ENCODE results near the gene CHEK1.

GRCh38 chr11:125594958-125595357, 30.0 kb upstream of the CHEK1 start:
- TF ChIP-seq CTCF (IDR thresholded peaks at IDR 0.05; ENCODE audit: control extremely low read depth in 1 of 3, insufficient read depth in 1 of 3, low read depth in 1 of 3, low read length in 3 of 3) (no peak), KDM5A (IDR thresholded peaks at IDR 0.05; ENCODE audit: low read length) (no peak), POLR2A (IDR thresholded peaks at IDR 0.05; ENCODE audit: control extremely low read depth in 1 of 2, low read depth in 2 of 2, low read length in 2 of 2) (no peak), EZH2 (IDR thresholded peaks at IDR 0.05; ENCODE audit: low read depth, low read length, severe bottlenecking) (no peak), POLR2AphosphoS5 (IDR thresholded peaks at IDR 0.05; ENCODE audit: low read depth, low read length) (no peak), SP1 (IDR thresholded peaks at IDR 0.05; ENCODE audit: low read depth, low read length) (no peak), POU5F1 (IDR thresholded peaks at IDR 0.05; ENCODE audit: low read depth, low read length) (no peak), SP4 (IDR thresholded peaks at IDR 0.05; ENCODE audit: low read length) (no peak), RAD21 (IDR thresholded peaks at IDR 0.05 in 1 of 2, conservative IDR thresholded peaks at IDR 0.05 in 1 of 2; ENCODE audit: low read depth in 2 of 2, low read length in 2 of 2) (no peak), RFX5 (IDR thresholded peaks at IDR 0.05; ENCODE audit: borderline replicate concordance, low read depth, low read length) (no peak), JUND (IDR thresholded peaks at IDR 0.05; ENCODE audit: low read length) (no peak), ATF2 (IDR thresholded peaks at IDR 0.05; ENCODE audit: low read length) (no peak), USF2 (IDR thresholded peaks at IDR 0.05; ENCODE audit: low read length) (no peak)
